ENCODE measurements around the gene MS4A6A.
A peak's percentile ranks its signal among the peaks of the same experiment; 100 is the strongest.
"Not testable (repeated sequence)": the region's sequence is repeated elsewhere in the genome, so short reads cannot be mapped to it uniquely, and the experiment has no call there.

MS4A6A gene

GRCh38 chr11:60182541-60183330, at the start of gene MS4A6A:
TSS of gene MS4A6A (minus strand) at chr11:60183083. CDS start at chr11:60181727, 1,356 bp downstream.
- no peak for DNase-seq (ENCODE audit: low read depth in 2 of 2)

DNA sequence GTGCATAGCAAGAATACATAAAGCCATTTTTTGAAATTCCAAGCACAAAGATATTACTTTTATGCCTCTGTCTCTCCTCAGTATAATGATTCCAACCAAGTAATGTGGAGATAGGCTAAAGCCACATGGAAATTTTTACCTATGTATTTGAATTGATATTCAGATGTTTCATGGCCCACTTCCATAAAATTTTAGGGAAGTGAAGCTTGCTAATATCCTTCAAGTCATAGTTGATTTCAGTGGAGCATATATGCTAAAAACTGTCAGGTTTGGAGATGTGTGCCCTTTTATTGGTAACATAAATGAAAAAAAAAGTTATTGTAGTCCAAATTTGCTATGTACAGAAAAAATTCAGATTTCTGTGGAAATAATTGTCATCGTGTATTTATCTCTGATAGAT, 47.8 kb upstream of the MS4A6A start:
- DNase-seq (ENCODE audit: low read depth in 2 of 2), result no peak

GRCh38 chr11:60222141-60222540, 39.3 kb upstream of the MS4A6A start:
- DNase-seq (ENCODE audit: low read depth in 2 of 2), result no peak

DNA sequence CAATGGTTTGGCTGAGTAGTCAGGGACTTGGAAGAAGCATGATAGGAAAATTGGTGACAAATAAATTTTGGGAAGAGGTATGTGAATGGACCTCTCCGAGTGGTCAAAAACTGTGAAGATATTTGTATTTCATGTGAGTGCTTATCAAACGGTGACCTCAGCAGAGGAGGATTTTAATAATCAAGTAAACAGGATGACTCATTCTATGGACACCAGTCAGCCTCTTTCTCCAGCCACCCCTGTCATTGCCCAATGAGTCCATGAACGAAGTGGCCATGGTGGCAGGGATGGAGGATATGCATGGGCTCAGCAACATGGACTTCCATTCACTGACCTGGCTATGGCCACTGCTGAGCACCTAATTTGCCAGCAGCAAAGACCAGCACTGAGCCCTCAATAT, 38.8 kb upstream of the MS4A6A start:
- DNase-seq (ENCODE audit: low read depth in 2 of 2), result no peak

- DNase-seq (ENCODE audit: low read depth in 2 of 2), result no peak
These were observed 38.3 kb upstream of the MS4A6A start for GRCh38 chr11:60221181-60221580.

DNA sequence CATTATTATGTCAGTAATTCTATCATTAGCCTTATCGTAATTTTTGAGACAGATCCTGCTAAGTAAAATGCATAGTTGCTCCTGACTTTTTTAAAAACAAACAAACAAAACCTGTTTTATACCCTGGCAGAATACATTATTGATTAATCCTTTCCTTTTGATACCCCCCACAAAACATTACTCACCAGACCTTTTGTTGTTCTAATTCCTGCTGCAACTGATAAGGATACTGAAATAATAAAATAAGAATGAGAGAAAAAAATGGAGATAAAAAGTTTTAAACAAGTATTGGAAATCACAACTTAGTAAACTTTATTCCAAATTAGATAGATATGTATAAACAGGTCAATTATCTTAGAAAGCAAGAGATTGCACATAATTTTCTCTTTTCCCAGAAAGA, 31.5 kb upstream of the MS4A6A start:
- no peak for DNase-seq (ENCODE audit: low read depth in 2 of 2)

GRCh38 chr11:60211206-60211605, 28.3 kb upstream of the MS4A6A start:
- no peak for DNase-seq (ENCODE audit: low read depth in 2 of 2)

DNA sequence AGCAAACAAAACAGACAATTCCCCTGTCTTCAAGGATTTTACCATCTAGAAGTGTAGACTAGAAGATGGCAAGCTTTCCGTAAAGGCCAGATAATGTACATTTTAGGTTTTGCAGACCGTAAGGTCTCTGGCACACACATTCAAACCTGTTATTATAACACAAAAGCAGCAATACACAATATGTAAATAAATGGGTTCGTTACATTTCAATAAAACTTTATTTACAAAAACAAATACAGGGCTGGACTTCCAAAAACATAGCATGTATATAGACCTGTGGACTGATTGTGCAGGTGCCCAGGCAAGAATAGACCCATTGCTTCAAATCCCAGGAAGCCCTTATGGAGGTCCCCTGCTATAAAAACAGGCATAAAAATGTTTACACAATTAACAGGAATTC, 27.1 kb upstream of the MS4A6A start:
- no peak for DNase-seq (ENCODE audit: low read depth in 2 of 2)

GRCh38 chr11:60208951-60209350, 26.1 kb upstream of the MS4A6A start:
- DNase-seq (ENCODE audit: low read depth in 2 of 2), result no peak

DNA sequence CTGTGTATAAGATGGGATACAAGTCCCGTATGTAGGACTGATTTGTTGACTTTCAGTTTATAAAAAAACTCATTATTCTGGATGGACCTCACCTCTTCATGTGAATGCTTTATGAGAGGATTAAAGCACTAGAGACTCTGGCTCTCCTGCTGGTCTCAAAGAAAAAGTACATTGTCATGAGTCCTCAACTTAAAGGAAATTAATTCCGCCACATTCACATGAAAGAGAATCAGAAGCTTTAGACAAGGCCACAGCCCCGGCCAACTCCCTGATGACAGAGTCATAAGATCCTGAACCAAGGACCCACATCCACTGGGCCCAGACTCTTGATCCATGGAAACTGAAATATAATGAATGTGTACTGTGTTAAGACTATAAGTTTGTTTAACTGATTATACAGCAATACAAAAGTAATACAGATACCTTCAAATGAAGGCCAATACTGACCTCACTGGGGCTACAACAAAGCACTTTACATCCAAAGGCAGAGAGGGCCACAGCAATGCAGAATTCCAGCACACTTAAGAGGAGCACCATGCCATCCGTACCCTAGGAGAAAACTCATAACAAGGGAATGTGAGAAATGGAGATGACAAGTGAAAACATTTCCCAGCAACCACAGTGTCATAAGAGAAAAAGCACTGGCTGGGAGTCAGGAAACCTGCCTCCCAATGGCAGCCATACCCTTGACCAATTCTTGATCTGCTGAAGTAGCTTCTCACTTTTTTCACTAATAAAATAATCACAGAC, 25.4 kb upstream of the MS4A6A start:
- DNase-seq (ENCODE audit: low read depth in 2 of 2), result no peak

GRCh38 chr11:60206616-60207015, 23.7 kb upstream of the MS4A6A start:
- DNase-seq (ENCODE audit: low read depth in 2 of 2), result no peak

DNA sequence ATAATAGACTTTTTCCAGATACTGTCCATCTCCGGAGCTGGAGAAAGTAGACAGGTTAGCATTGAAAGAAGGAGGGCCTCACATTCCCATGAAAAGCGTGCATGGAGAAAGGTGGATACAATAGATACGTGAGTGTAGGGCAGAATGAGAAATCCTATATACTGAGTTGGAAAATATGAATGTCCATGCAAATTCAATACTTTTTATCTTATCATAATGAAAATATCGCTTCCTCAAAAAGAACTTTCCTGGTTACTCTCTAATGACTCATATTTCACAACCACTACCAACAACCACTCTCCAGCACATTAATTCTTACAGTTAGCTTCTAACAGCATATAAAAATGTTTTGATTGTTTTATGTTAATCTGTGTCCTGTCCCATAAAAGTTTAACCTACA, 22.0 kb upstream of the MS4A6A start:
- no peak for DNase-seq (ENCODE audit: low read depth in 2 of 2)

GRCh38 chr11:60201334-60201733, 18.5 kb upstream of the MS4A6A start:
- DNase-seq (ENCODE audit: low read depth in 2 of 2), result not testable (repeated sequence)

DNA sequence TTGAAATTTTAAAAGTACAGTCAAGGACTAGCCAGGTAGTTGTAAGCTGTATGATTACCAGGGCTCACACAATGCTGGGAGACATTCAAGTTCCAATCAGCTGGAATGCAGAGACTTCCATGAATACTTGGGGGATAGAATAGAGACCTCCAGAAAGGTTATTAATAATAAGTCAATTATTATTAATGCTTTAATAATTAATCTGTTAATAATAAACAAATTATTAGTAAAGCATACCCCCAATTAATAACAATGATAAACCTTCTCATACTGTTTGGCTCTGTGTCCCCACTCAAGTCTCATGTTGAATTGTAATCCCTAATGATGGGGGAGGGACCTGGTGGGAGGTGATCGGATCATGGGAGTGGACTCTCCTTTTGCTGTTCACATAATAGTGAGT, 14.6 kb upstream of the MS4A6A start:
- no peak for DNase-seq (ENCODE audit: low read depth in 2 of 2)

DNA sequence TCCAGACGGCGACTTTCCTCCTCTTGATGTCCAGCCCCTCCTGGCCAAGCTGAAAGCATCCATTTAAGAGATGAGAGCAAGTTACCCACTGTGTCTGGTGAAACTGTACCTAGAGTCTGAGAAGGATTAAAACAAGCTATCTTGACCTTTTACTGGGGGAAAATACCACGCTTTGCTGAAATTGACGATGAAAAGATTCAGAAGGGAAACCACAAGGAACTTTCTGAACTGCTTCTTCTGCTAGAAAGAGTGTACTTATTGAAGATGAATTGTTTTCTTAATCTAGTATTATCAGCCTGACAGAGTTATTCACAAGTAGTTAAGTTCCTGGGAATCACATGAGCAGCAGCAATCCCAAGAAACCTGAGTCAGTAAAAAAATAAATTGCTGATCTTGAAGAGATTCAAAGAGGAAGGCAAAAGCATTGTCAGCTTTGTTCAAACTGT, 13.1 kb upstream of the MS4A6A start:
- no peak for DNase-seq (ENCODE audit: low read depth in 2 of 2)

GRCh38 chr11:60194511-60194910, 11.6 kb upstream of the MS4A6A start:
- no peak for DNase-seq (ENCODE audit: low read depth in 2 of 2)

- DNase-seq (ENCODE audit: low read depth in 2 of 2), result peak; percentile 5 to 14
These were observed 11.0 kb upstream of the MS4A6A start for GRCh38 chr11:60193687-60194433.

GRCh38 chr11:60192564-60192963, 9.7 kb upstream of the MS4A6A start:
- not testable (repeated sequence) for DNase-seq (ENCODE audit: low read depth in 2 of 2)

DNA sequence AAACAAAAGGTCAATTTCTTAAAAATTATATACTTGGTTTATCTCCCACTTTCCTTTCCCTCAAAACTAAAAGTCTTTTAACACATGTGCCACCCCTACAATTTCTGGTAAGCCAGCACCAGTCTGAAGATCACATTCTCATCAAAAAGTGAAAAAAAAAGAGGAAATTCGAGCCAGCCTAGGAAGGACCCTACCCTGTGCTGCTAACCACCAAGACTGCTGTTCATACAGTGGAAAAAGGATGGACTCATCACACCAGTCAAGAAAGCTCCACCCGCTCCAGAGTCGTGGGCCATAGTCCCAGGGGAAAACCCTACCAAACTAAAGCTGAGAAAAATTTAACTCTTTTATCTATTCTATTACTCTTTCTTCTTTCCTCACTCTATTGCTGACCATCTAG, 5.6 kb upstream of the MS4A6A start:
- not testable (repeated sequence) for DNase-seq (ENCODE audit: low read depth in 2 of 2)

- DNase-seq (ENCODE audit: low read depth in 2 of 2), result not testable (repeated sequence)
These were observed 3.2 kb upstream of the MS4A6A start for GRCh38 chr11:60186128-60186527.

DNA sequence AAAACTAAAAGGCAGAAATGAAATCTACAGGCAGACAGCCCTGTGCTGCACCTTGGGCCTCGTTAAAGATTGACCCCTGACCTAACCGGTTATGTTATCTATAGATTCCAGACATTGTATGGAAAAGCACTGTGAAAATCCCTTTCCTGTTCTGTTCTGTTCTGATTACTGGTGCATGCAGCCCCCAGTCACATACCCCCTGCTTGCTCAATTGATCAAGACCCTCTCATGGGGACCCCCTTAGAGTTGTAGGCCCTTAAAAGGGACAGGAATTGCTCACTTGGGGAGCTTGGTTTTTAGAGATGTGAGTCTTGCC, 2.6 kb upstream of the MS4A6A start:
- DNase-seq (ENCODE audit: low read depth in 2 of 2), result not testable (repeated sequence)

- no peak for DNase-seq (ENCODE audit: low read depth in 2 of 2)
These were observed 2.1 kb upstream of the MS4A6A start for GRCh38 chr11:60184824-60185511.
